ENCODE measurements around the gene GCC2. TPM values are rescaled to one million over a fixed set of nuclear protein-coding genes. Genes with fewer than 3 reads are reported as not detected.

GCC2 gene
- total RNA-seq, 1 experiment from 2014 or later: 28.2 TPM

DNA sequence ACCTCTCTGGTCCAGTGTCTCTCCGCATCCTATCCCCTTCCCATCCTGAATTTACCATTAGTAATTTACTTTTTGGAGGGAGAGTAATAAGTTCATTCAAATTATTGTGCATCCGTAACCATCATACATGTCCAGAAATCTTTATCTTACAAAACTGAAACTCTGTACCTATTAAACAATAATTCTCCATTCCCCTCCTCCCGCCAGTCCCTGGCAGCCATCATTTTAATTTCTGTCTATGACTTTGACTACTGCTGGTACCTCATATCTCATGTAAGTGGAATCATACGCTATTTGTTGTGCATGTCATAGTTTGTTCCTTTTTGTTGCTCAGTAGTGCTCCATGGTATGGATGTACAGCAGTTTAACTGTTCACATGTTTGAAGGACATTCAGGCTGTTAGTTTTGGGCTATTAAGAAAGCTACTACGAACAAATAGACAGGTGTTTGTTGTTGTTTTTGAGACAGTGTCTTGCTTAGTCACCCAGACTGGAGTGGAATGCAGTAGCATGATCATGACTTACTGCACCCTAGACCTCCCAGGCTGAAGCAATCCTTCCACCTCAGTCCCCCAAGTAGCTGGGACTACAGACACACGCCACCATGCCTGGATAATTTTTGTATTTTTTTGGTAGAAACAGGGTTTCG, 87.3 kb downstream of the GCC2 start:
- Histone ChIP-seq H3K9me2 (ENCODE audit: insufficient read depth) (no peaks in the 10 kb centered on the region), H3K27ac (ENCODE audit: low read depth, low read length) (no peak overlapping the region), H3K79me2 (ENCODE audit: insufficient read depth, low read length) (peaks cover 65% of the 10 kb centered on the region), H3K4me2 (ENCODE audit: low read length) (peak overlapping the region; percentile 22; the same call in 1 of the 2 replicates), H3K9ac (ENCODE audit: low read length) (no peak overlapping the region), H3K36me3 (ENCODE audit: control insufficient read depth in 1 of 2, insufficient read depth in 2 of 2, low read length in 2 of 2) (no peaks in the 10 kb centered on the region), H4K20me1 (ENCODE audit: insufficient read depth) (0 out of 2 replicates have a peak, but pooled peaks cover 3% of the 10 kb centered on the region), H3K4me3 (replicated peaks in 1 of 2; ENCODE audit: low read depth in 1 of 2, low read length in 2 of 2) (no peak overlapping the region), H3K4me1 (ENCODE audit: control insufficient read depth in 1 of 2, insufficient read depth in 2 of 2, low read length in 2 of 2) (peaks cover 14 to 28% of the 10 kb centered on the region in 2 experiments), H2AFZ (ENCODE audit: low read depth, low read length, poor library complexity, severe bottlenecking) (no peak overlapping the region), H3K27me3 (ENCODE audit: insufficient read depth, low read length) (no peaks in the 10 kb centered on the region), H3K9me3 (ENCODE audit: control insufficient read depth in 1 of 2, insufficient read depth in 1 of 2, low read depth in 1 of 2, low read length in 2 of 2) (no peaks in the 10 kb centered on the region)
- DNase-seq (ENCODE audit: low read depth, low spot score) (no peak), ATAC-seq (no peak)
- TF ChIP-seq, protein P1, sequence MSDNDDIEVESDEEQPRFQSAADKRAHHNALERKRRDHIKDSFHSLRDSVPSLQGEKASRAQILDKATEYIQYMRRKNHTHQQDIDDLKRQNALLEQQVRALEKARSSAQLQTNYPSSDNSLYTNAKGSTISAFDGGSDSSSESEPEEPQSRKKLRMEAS (IDR thresholded peaks at IDR 0.05): no peak
- TF ChIP-seq, protein P2, sequence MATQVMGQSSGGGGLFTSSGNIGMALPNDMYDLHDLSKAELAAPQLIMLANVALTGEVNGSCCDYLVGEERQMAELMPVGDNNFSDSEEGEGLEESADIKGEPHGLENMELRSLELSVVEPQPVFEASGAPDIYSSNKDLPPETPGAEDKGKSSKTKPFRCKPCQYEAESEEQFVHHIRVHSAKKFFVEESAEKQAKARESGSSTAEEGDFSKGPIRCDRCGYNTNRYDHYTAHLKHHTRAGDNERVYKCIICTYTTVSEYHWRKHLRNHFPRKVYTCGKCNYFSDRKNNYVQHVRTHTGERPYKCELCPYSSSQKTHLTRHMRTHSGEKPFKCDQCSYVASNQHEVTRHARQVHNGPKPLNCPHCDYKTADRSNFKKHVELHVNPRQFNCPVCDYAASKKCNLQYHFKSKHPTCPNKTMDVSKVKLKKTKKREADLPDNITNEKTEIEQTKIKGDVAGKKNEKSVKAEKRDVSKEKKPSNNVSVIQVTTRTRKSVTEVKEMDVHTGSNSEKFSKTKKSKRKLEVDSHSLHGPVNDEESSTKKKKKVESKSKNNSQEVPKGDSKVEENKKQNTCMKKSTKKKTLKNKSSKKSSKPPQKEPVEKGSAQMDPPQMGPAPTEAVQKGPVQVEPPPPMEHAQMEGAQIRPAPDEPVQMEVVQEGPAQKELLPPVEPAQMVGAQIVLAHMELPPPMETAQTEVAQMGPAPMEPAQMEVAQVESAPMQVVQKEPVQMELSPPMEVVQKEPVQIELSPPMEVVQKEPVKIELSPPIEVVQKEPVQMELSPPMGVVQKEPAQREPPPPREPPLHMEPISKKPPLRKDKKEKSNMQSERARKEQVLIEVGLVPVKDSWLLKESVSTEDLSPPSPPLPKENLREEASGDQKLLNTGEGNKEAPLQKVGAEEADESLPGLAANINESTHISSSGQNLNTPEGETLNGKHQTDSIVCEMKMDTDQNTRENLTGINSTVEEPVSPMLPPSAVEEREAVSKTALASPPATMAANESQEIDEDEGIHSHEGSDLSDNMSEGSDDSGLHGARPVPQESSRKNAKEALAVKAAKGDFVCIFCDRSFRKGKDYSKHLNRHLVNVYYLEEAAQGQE (IDR thresholded peaks at IDR 0.05; ENCODE audit: low read depth): no peak
- TF ChIP-seq JUND (IDR thresholded peaks at IDR 0.05): no peak
- no peak for TF ChIP-seq SIN3A (IDR thresholded peaks at IDR 0.05; ENCODE audit: low read depth)
- TF ChIP-seq, protein P3, sequence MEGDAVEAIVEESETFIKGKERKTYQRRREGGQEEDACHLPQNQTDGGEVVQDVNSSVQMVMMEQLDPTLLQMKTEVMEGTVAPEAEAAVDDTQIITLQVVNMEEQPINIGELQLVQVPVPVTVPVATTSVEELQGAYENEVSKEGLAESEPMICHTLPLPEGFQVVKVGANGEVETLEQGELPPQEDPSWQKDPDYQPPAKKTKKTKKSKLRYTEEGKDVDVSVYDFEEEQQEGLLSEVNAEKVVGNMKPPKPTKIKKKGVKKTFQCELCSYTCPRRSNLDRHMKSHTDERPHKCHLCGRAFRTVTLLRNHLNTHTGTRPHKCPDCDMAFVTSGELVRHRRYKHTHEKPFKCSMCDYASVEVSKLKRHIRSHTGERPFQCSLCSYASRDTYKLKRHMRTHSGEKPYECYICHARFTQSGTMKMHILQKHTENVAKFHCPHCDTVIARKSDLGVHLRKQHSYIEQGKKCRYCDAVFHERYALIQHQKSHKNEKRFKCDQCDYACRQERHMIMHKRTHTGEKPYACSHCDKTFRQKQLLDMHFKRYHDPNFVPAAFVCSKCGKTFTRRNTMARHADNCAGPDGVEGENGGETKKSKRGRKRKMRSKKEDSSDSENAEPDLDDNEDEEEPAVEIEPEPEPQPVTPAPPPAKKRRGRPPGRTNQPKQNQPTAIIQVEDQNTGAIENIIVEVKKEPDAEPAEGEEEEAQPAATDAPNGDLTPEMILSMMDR (IDR thresholded peaks at IDR 0.05 in 2 of 3, conservative IDR thresholded peaks at IDR 0.05 in 1 of 3; ENCODE audit: borderline replicate concordance in 1 of 3, insufficient read depth in 1 of 3, low read depth in 2 of 3, low read length in 2 of 3): no peak
- no peak for TF ChIP-seq RAD21 (IDR thresholded peaks at IDR 0.05; ENCODE audit: low read depth)
- TF ChIP-seq ATF3 (IDR thresholded peaks at IDR 0.05): no peak
- TF ChIP-seq EGR1 (IDR thresholded peaks at IDR 0.05; ENCODE audit: low read depth): no peak
- no peak for TF ChIP-seq SRF (IDR thresholded peaks at IDR 0.05; ENCODE audit: low read depth)
- TF ChIP-seq CEBPB (IDR thresholded peaks at IDR 0.05; ENCODE audit: low read depth): no peak
- TF ChIP-seq ZFX (IDR thresholded peaks at IDR 0.05): no peak
- TF ChIP-seq EZH2 (IDR thresholded peaks at IDR 0.05): no peak
- no peak for TF ChIP-seq SP1 (IDR thresholded peaks at IDR 0.05; ENCODE audit: low read depth)
- TF ChIP-seq FOSL1 (IDR thresholded peaks at IDR 0.05; ENCODE audit: low read depth): no peak
- TF ChIP-seq TCF7L2 (IDR thresholded peaks at IDR 0.05; ENCODE audit: borderline replicate concordance, extremely low read depth, insufficient read depth, insufficient read length): no peak
- TF ChIP-seq ZNF274 (IDR thresholded peaks at IDR 0.05; ENCODE audit: low read depth, low read length): no peak
- TF ChIP-seq ELF1 (IDR thresholded peaks at IDR 0.05; ENCODE audit: borderline replicate concordance, low read depth): no peak
- TF ChIP-seq EZH2phosphoT487 (IDR thresholded peaks at IDR 0.05; ENCODE audit: borderline replicate concordance): no peak
- POLR2A ChIA-PET: no interaction called here
- intact Hi-C loops (cut with micrococcal nuclease): no loop called here
- RAD21 ChIA-PET (ENCODE audit: low non-redundant PET in 1 of 2, low total read pairs in 2 of 2, uncharacterized antibody in 2 of 2, unreplicated experiment in 2 of 2): no interaction called here
- CTCF ChIA-PET: no interaction called here
- no TSS peak for BruUV-seq (replicated peaks)
